Type B pancreatic cell (in vitro differentiated cells): ENCODE measurements around the gene CYB5RL. TPM values are rescaled to one million over a fixed set of nuclear protein-coding genes. Genes with fewer than 3 reads are reported as not detected.

Experiments used
- DNase-seq: peaks from one replicate; pipeline ENCODE4 v3.0.0; 2021; ENCODE audit warnings: mixed read lengths; ENCODE audit not compliant: unreplicated experiment; ENCODE audit errors: extremely low spot score
- H3K27ac Mint-ChIP-seq: 2 replicates; pipeline ENCODE4 v1.8.0; 2021; ENCODE audit warnings: mild to moderate bottlenecking, mixed read lengths
- H3K27me3 Mint-ChIP-seq: 2 replicates; pipeline ENCODE4 v1.8.0; 2021; ENCODE audit warnings: mixed read lengths
- H3K36me3 Mint-ChIP-seq: 2 replicates; pipeline ENCODE4 v1.8.0; 2021; ENCODE audit warnings: mixed read lengths
- H3K4me1 Mint-ChIP-seq: one replicate; pipeline ENCODE4 v1.8.0; 2021; ENCODE audit warnings: mixed read lengths; ENCODE audit not compliant: unreplicated experiment
- H3K4me3 Mint-ChIP-seq: 2 replicates; pipeline ENCODE4 v1.8.0; 2021; ENCODE audit warnings: mild to moderate bottlenecking, mixed read lengths
- H3K9me3 Mint-ChIP-seq: 2 replicates; pipeline ENCODE4 v1.8.0; 2021; ENCODE audit warnings: mixed read lengths
- CTCF ChIP-seq: fragments of 200-600 bp; sonication (generic); conservative IDR thresholded peaks from 2 replicates; pipeline ENCODE4 v1.5.0; 2021; ENCODE audit warnings: antibody characterized with exemption, mild to moderate bottlenecking
- total RNA-seq: library from RNA; stranded (reverse); gene quantifications from 2 replicates; pipeline ENCODE4 v1.2.1, GENCODE V29; 2021; ENCODE audit warnings: low replicate concordance

Gene CYB5RL
- total RNA-seq, 1 donor from 2014 or later = 10.9 TPM

GRCh38 chr1:54207287-54207686, 7.5 kb upstream of the CYB5RL start:
- H3K36me3 Mint-ChIP-seq = peaks cover 34% of the 10 kb centered on the region
- no peaks in the 10 kb centered on the region for H3K9me3 Mint-ChIP-seq
- H3K4me3 Mint-ChIP-seq = no peak overlapping the region
- DNase-seq = no peak
- no peak overlapping the region for H3K27ac Mint-ChIP-seq
- peaks cover 3% of the 10 kb centered on the region for H3K4me1 Mint-ChIP-seq
- no peak for TF ChIP-seq CTCF
- no peaks in the 10 kb centered on the region for H3K27me3 Mint-ChIP-seq

- Mint-ChIP-seq H3K27me3 (no peaks in the 10 kb centered on the region), H3K4me3 (no peak overlapping the region), H3K9me3 (no peaks in the 10 kb centered on the region), H3K4me1 (peaks cover 20% of the 10 kb centered on the region), H3K27ac (no peak overlapping the region), H3K36me3 (peaks cover 22% of the 10 kb centered on the region)
- no peak for TF ChIP-seq CTCF
- no peak for DNase-seq
Measured at GRCh38 chr1:54204199-54204598, 4.4 kb upstream of the CYB5RL start.

GRCh38 chr1:54200519-54200997, 728 bp upstream of the CYB5RL start:
- no peak for TF ChIP-seq CTCF
- H3K9me3 Mint-ChIP-seq = no peaks in the 10 kb centered on the region
- H3K27me3 Mint-ChIP-seq = no peaks in the 10 kb centered on the region
- no peak for DNase-seq
- H3K36me3 Mint-ChIP-seq = peaks cover 4% of the 10 kb centered on the region
- peak overlapping the region; percentile 87 for H3K27ac Mint-ChIP-seq
- H3K4me3 Mint-ChIP-seq = peak overlapping the region; percentile 97
- peaks cover 24% of the 10 kb centered on the region for H3K4me1 Mint-ChIP-seq

GRCh38 chr1:54199151-54199764, 572 bp downstream of the CYB5RL start:
- Mint-ChIP-seq H3K9me3 (no peaks in the 10 kb centered on the region), H3K27ac (peak overlapping the region; percentile 87), H3K4me3 (peak overlapping the region; percentile 97), H3K4me1 (peaks cover 24% of the 10 kb centered on the region), H3K36me3 (no peaks in the 10 kb centered on the region), H3K27me3 (no peaks in the 10 kb centered on the region)
- no peak for DNase-seq
- no peak for TF ChIP-seq CTCF

GRCh38 chr1:54193453-54193852, 6.4 kb downstream of the CYB5RL start:
- DNase-seq = no peak
- Mint-ChIP-seq H3K36me3 (no peaks in the 10 kb centered on the region), H3K4me3 (no peak overlapping the region), H3K4me1 (no peaks in the 10 kb centered on the region), H3K27me3 (no peaks in the 10 kb centered on the region), H3K27ac (no peak overlapping the region), H3K9me3 (no peaks in the 10 kb centered on the region)
- no peak for TF ChIP-seq CTCF
